GM18499 (cell line): Measurements from ENCODE around the gene SLC4A11.

Source experiments
- ATAC-seq: cut with Tn5 transposase; IDR thresholded peaks from one replicate; pipeline ENCODE4 v1.9.1; 2021; ENCODE audit warnings: moderate number of reproducible peaks; ENCODE audit not compliant: insufficient read depth, unreplicated experiment

SLC4A11 gene

DNA sequence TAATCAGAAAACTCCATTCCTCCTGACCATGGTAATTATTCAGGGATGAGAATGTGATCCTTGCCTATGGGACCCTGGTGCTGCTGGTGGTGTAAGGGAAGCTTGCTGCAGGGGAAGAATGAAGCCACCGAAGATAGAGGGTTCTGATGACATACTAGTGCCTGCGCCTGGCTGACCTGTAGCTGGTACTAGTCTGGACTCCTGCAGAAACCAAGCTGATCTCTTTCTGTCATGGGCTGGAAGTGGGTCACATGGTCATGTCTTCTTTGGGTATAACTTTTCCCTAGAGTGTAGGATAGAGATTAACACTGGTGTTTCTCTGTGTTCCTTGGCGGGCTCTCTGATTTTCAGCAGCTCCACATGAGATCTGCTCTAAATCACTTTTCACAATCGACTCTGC is 8.6 kb upstream of the SLC4A11 start:
- ATAC-seq, result no peak

DNA sequence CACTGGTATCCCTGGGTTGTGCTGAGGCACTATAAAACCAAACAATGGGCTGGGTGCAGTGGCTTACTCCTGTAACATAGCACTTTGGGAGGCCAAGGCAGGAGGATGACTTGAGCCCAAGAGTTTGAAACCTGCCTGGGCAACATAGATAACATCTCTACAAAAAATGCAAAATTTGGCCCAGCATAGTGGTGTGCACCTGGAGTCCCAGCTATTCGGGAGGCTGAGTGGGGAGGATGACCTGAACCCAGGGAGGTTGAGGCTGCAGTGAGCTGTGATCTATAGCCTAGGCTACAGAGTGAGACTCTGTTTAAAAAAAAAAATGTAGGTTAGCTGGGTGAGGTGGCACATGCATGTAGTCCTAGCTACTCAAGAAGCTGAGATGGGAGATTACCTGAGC is 7.7 kb upstream of the SLC4A11 start:
- ATAC-seq, result no peak

GRCh38 chr20:3245711-3246110 is 6.7 kb upstream of the SLC4A11 start:
- ATAC-seq, result no peak

DNA sequence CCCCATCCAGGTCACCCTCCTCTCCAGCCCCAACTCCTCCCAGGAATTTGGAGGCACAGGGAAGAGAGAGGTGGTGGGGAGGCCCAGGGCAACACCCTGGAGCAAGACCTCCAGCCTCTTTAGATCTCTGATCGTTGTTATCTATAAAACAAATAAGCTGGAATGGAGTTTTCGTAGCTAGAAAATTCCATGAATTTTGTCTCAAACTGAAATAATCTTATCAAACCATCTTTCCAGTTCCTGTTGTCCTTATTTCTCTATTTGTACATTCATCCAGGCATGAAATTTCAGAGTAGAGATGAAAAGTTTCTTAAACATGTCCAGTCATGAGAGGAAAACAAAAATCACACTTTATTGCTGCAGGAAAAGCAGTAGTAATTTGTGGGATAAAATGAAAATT is 6.2 kb upstream of the SLC4A11 start:
- ATAC-seq, result no peak

DNA sequence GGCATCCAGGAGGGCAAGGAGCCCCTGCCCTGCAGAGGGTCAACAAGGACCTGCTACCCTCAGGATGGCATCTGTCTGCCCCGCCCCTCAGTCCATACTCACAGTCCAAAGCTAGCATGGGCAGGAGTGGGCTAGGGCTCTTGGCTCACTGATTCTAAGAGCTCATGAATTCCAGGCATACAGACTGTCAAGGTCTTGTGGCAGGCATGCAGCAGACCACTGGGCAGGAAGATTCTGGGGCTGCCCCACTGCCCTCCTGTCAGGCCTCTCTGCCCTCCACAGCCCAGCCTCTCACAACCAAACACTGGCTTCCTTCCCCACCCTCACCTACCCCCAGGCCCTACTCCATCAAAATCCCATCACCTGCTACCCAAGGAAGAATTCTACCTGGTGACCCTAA is 5.6 kb upstream of the SLC4A11 start:
- ATAC-seq, result no peak

- ATAC-seq, result no peak
Observed at GRCh38 chr20:3243718-3244358, 4.8 kb upstream of the SLC4A11 start.

DNA sequence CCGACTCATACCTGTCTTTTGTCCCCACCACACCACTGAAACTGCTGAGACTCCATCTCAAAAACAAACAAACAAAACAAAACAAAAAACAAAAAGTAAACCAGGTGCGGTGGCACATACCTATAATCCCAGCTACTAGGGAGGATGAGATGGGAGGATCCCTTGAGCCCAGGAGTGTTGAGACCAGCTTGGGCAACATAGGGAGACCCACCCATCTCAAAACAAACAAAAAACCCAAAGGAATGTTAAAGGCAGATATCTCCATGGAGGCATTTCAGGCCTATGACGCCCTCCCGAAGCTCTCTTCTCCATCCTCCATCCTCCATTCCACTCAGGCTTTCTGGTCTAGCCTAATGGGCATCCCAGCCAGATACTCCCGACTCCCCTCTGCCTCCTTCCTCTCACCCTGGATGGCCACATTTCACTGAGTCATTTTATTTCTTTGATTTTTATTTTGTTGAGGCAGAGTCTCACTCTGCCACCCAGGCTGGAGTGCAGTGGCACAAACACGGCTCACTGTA is 3.2 kb upstream of the SLC4A11 start:
- no peak for ATAC-seq

DNA sequence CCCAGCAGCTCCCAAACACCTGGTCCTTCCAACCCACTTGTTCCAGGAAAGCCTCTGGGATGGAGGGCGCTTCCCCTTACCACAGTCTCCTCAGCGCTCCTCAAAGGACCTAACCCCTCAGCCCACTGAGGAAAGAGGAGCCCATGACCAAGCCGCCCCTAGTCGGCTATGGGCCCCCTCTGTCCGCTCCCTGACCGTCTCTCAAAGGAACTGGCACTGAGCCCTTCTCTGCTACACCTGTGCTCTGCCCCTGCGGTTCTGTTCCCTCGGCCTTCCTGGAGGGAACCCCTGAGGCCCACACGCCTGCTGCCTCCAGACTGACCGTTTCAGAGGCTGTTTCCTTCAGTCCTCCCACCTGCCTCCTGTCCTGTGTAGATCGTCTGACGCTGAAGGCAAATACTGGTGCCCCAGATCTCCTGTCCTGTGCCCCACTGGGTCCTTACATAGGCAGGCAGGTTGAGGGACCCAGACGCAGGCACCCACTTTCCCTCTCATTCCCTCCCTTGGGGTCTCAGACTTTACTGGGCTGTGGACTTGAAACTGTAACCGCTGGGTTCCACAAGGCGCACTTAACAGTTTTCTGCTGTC is 1.9 kb upstream of the SLC4A11 start:
- no peak for ATAC-seq

- no peak for ATAC-seq
Observed at GRCh38 chr20:3239867-3240775, 1.1 kb upstream of the SLC4A11 start.

GRCh38 chr20:3238616-3239025 is 369 bp downstream of the SLC4A11 start:
- no peak for ATAC-seq

GRCh38 chr20:3237958-3238615 is 903 bp downstream of the SLC4A11 start:
- ATAC-seq, result no peak

DNA sequence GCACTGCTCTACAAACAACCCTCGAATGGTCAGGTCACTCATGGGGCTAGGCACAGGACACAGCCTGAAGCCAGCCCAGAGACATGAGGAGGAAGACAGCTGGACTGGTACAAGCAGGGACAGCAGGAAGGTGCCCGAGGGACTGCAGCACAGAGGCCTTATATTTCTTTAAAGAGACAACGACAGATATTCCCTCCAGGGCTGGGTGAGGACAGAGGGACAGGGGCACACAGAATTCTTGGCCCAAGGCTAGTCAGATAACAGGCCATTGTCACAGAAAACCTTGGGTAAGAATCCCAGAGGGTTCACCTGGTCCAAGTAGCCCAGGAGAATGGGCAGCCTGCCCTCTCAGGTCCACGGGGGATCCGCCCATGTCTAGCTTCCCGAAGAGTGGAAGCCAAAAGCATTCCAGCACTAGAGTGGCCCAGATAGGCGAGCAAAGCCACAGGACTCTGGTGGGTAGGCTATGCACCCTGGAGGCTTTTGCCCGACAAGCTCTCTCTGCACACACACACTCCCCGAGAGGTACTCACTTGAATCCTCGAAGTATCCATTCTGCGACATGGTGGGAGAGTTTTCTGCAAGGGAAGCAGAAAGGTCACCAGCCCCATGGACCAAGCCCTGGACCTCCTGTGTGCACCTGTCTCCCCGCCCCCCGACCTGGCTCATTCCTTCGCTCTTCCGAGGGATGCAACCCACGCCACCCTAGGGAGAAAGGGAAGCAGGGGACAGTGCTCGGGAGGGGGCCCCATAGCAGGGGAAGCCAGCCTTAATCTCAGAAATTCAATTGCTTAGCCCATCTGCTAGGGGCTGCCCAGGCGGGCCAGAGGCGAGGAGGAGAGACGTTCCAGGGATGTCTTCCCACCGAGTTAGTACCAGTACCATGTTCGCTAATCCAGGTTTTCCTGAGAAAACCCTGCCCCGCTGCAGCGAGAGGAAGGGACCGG is 1.7 kb downstream of the SLC4A11 start:
- no peak for ATAC-seq

DNA sequence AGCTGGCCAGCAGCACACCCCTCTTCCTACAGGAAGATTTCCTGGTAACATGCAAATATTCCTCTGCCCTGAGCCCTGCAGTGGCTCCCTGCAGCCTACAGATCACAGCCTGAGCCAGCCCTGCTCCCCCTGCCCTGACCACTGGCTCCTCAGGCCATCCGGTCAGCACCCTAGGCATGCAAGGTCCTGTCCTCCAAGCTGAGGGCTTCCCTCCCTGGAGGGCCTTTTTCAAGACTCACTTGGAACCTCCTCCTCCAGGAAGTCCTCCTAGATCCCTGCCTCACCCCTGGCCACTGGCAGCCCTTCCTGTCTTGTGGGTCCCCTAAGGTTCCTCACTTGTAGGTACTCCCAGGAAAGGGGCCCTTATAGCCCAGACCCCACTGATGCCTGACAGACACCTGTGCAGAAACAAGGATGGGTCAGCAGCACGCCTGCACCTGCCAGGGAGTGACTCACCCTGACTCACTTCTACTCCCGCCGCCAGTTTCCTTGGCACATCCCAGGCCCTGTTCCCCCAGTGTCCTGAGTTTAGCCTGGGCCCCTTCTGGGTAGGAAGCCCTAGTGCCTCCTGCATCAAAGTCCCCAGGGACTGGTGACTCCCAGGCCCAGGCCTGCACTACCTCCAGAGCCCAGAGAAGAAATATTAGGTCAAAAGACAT is 3.2 kb downstream of the SLC4A11 start:
- no peak for ATAC-seq

- no peak for ATAC-seq
Observed at GRCh38 chr20:3233991-3234498, 4.9 kb downstream of the SLC4A11 start.

DNA sequence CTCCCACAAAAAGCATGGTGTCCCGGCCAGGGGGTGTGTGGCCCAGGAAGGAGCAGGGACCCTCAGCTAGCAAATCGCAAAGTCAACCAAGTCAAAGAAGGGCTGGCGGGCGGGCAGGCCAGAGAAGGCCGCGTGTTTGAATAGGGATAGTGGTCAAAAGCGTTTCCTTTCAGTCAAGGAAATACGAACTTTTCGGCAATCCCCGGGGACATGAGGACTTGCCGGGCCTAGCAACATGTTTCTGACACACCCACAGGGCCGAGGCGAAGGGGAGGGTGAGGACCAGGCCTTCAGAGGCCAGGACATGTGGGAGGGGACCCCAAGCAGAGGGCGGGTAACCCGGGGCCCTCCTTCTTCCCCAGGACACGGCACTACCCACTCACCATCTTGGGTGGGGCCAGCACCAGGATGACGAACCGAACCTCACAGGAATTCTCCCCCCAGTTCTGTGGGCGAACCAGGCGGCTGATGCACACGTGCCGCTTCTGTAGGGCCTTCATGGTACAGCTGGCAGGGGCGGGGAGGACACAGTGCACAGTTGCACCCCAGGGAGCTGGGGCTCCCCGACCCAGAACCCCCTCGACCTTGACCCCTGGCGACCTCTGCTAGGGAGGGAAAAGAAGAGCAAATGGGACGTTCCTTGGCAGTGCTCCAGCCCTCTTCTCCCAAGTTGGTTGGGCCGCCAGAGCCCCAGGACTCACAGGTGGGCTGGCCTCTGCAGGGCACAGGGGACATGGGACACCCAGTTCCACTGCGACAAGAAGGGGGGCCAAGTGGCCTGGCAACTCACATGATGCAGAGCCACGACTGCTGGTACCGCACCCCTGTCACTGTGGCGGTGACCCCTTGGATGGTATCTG is 5.6 kb downstream of the SLC4A11 start:
- ATAC-seq, result no peak

DNA sequence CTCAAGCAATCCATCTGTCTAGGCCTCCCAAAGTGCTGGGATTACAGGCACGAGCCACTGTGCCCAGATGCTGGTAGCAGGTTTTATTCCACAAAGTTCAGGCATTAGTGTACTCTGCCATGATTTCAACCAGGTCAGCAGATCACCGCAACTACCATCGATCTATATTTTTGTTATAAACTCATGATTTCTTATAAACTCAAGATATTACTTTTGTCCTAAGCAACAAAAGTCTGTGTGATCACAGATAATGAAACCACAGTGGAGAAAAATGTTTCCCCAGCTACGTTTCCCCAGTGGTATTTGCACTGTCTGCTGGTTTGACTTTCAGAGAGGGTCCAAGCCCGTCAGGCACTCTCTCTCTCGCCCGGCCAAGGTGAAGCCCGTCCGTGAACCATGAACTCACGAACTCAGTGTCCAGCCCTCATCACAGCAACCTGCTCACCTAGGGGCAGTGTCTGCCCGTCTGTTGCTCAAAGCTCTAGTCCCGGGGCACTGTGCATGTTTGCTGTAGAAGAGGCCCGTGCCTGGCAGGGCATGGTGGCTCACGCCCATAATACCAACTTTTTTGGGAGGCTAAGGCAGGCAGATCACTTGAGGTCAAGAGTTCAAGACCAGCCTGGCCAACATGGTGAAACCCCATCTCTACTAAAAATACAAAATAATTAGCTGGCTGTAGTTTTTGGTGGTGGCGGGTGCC is 7.0 kb downstream of the SLC4A11 start:
- ATAC-seq, result no peak

GRCh38 chr20:3231116-3231515 is 7.9 kb downstream of the SLC4A11 start:
- no peak for ATAC-seq
